Spleen (tissue), 7 donors: ENCODE results near the gene CFAP54.

Source experiments
- CTCF ChIP-seq, 11 experiments: fragments of 200-600 bp in 7 of 11; fragments of 450-650 bp in 4 of 11; sonication (generic) in 4 of 11; IDR thresholded peaks in 8 of 11; conservative IDR thresholded peaks in 3 of 11; 1 replicate in 7 of 11; 2 replicates in 4 of 11; pipeline versions ENCODE4 v1.4.0 to v1.8.0; 2016 to 2021; ENCODE audit warnings: antibody characterized with exemption in 11 of 11, inconsistent platforms in 4 of 11, mild to moderate bottlenecking in 1 of 11
- POLR2A ChIP-seq, 3 donors: fragments of 450-650 bp; IDR thresholded peaks; one replicate each; pipeline ENCODE4 v1.5.1; 2017; ENCODE audit warnings: antibody characterized with exemption in 3 of 3, mild to moderate bottlenecking in 1 of 3
- POLR2AphosphoS5 ChIP-seq, 3 donors: sonication (generic); formaldehyde crosslinking; IDR thresholded peaks; one replicate each; pipeline ENCODE4 v1.5.1; 2017; ENCODE audit warnings: antibody characterized with exemption in 3 of 3
- donor health status: DM: no; HTN: no; CAD: no; lungs with moderate emphysema.
- donor health status: DM: no; HTN: no; CAD: no.
- donor health status: DM: no; HTN: no; CAD: no.

DNA sequence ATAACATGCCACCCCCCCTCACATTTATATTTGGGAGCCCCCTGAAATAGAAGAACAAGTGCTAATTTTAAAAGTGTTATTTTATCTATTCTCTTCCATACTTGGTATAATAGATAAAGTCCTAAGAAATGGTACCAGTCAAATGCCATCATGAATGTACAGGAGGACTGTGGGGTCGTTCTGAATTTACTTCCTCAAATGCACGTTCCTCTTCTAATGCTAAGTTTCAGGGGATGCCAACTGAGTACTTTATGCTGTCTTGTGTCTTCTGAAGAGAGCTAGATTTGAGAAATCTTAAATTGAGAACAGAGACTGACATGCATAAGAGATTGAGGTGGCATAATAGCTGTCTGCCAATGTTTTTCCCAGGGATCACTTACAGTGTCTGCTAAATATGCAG lies 59.0 kb downstream of the CFAP54 start:
- TF ChIP-seq POLR2AphosphoS5 (IDR thresholded peaks at IDR 0.05) (no peak), CTCF (IDR thresholded peaks at IDR 0.05 in 8 of 11, conservative IDR thresholded peaks at IDR 0.05 in 3 of 11) (no peak), POLR2A (IDR thresholded peaks at IDR 0.05) (no peak)
